ENCODE data around the gene PTTG1. TPM values are rescaled to one million over a fixed set of nuclear protein-coding genes. Genes with fewer than 3 reads are reported as not detected.

The PTTG1 gene
- total RNA-seq, 6 donors from 2014 or later: 4.3 to 34.8 (median 9.6) TPM

DNA sequence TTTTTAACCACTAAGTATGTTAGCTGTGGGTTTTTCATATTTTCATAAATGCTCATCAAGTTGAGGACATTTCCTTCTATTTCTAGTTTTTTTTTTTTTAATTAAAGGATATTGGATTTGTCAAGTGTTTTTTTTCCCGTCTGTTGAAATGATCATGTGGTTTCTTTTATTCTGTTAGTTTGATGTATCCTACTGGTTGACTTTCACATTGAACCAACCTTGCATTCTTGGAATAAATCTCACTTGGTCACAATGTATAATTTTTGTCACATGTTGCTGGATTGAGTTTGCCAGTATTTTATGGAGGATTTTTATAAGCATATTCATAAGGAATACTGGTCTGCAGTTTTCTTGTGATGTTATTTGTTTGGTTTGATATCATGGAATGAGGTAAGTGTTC lies 34.2 kb upstream of the PTTG1 start:
- H3K27ac ChIP-seq: no peak overlapping the region
- ATAC-seq (ENCODE audit: low FRiP score in 2 of 2): no peak

DNA sequence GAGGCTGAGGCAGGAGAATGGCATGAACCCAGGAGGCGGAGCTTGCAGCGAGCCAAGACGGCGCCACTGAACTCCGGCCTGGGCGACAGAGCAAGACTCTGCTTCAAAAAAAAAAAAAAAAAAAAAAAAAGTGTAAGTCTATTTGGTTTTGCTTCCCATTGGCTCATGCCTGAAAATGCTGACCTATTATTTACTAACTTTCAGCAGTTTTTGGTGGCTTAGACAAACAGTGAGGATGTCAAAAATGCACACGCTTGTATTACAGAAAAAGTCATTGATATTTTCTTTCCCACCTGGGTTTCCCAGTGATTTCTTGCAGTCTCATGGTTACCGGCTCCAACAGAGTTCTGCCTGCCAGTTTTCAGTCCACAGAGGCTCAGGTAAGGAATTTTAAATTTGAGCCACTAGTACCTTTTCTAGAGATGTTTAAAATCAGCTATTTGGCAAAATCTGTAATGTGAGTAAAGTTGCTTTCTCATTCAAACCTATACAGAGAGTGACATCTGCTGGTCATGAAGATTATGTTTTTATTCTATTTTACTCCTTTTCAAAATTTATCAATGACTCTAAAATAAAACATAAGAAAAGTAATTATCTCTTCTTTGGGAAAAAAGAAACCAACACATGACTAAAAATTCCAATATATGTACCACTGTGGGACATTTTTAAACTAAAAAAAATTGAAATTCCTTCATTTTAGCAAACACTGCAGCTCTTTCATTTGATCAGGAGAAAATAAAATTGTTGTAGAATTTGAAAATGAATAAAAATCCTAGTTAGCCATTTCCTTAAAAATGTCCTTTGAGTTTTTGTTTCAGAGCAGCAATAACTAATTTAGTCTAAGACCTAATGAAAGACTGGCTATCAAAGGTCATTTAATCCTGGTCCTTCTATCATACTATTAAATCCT lies 30.6 kb upstream of the PTTG1 start:
- H3K36me3 ChIP-seq: no peaks in the 10 kb centered on the region
- WGBS, 2 donors: 79 to 81% methylated on average over 8 of the region's 8 CpGs
- no peak overlapping the region for H3K27ac ChIP-seq
- ATAC-seq (ENCODE audit: low FRiP score in 2 of 2) (peak in 1 of 2 donors; percentile 53), DNase-seq (peak in 1 of 2 donors; percentile 46)
- no peaks in the 10 kb centered on the region for H3K4me1 ChIP-seq
- H3K4me3 ChIP-seq: no peak overlapping the region
- TF ChIP-seq, protein P1, sequence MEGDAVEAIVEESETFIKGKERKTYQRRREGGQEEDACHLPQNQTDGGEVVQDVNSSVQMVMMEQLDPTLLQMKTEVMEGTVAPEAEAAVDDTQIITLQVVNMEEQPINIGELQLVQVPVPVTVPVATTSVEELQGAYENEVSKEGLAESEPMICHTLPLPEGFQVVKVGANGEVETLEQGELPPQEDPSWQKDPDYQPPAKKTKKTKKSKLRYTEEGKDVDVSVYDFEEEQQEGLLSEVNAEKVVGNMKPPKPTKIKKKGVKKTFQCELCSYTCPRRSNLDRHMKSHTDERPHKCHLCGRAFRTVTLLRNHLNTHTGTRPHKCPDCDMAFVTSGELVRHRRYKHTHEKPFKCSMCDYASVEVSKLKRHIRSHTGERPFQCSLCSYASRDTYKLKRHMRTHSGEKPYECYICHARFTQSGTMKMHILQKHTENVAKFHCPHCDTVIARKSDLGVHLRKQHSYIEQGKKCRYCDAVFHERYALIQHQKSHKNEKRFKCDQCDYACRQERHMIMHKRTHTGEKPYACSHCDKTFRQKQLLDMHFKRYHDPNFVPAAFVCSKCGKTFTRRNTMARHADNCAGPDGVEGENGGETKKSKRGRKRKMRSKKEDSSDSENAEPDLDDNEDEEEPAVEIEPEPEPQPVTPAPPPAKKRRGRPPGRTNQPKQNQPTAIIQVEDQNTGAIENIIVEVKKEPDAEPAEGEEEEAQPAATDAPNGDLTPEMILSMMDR (IDR thresholded peaks at IDR 0.05): peak in 3 of 6 experiments; percentile 30 to 52 (median 42)
- TF ChIP-seq POLR2A (IDR thresholded peaks at IDR 0.05): no peak
- TF ChIP-seq EP300 (IDR thresholded peaks at IDR 0.05): no peak
- TF ChIP-seq POLR2AphosphoS5 (IDR thresholded peaks at IDR 0.05): no peak
- H3K27me3 ChIP-seq: no peaks in the 10 kb centered on the region
- H3K9me3 ChIP-seq: peaks cover 7 to 12% (median 11%) of the 10 kb centered on the region in 4 donors

More for the DNA sequence above, 34.2 kb upstream of the PTTG1 start:
- Histone ChIP-seq H3K27me3 (no peaks in the 10 kb centered on the region), H3K4me3 (no peak overlapping the region), H3K9me3 (peaks cover 7 to 12% (median 11%) of the 10 kb centered on the region in 4 donors), H3K4me1 (no peaks in the 10 kb centered on the region), H3K36me3 (no peaks in the 10 kb centered on the region)
- 100% methylated on average over 1 of the region's 1 CpG for WGBS, 2 donors
- TF ChIP-seq, protein P1 (IDR thresholded peaks at IDR 0.05): no peak
- TF ChIP-seq EP300 (IDR thresholded peaks at IDR 0.05) (no peak), POLR2A (IDR thresholded peaks at IDR 0.05) (no peak), POLR2AphosphoS5 (IDR thresholded peaks at IDR 0.05) (no peak)
- DNase-seq: no peak

DNA sequence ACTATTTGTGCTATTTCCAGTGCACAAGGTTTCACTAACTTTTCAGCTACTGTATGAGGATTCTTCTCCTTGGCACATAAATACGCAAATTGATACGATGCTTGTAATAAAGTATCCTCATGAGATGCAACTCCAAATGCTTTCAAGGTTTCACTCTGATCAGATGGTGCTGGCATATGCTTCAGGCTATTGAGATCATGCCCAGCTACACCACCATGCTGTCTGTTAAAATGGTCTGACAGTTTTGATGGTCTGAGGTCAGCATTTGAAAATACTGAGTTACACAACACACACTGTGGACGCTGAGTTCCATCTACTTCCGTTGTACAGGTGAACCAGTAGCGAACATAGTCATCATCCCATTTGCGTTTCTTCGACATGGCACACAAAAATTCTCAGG lies 26.5 kb upstream of the PTTG1 start:
- TF ChIP-seq EP300 (IDR thresholded peaks at IDR 0.05) (no peak), POLR2AphosphoS5 (IDR thresholded peaks at IDR 0.05) (no peak), POLR2A (IDR thresholded peaks at IDR 0.05) (no peak)
- TF ChIP-seq, protein P1 (IDR thresholded peaks at IDR 0.05): no peak
- Histone ChIP-seq H3K4me3 (no peak overlapping the region), H3K9me3 (no peaks in the 10 kb centered on the region), H3K27me3 (no peaks in the 10 kb centered on the region), H3K36me3 (no peaks in the 10 kb centered on the region), H3K4me1 (peaks cover 7 to 19% (median 14%) of the 10 kb centered on the region in 4 donors), H3K27ac (no peak overlapping the region)
- 94 to 97% methylated on average over 7 of the region's 7 CpGs for WGBS, 2 donors
- DNase-seq: no peak
- no peak for ATAC-seq (ENCODE audit: low FRiP score in 2 of 2)

DNA sequence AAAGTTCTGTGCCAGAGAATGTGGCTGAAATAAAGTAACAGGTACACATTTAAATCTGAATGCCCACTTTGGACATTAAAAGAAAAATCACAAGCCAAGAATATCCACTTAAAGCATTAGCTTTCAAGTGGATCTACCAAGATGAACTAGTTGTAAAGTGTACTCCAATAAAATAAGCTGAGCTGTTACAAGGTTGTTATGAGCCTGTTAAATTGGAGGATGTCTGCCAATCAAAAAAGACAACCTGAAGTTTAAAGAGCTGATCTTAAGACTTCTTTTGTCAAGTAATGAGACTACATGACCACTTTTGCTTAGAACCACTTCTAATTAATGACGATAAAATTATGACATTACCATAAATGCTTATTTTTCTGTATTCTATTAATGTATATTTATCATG lies 24.2 kb upstream of the PTTG1 start:
- H3K4me3 ChIP-seq: no peak overlapping the region
- 78 to 81% methylated on average over 1 of the region's 1 CpG for WGBS, 2 donors
- H3K27ac ChIP-seq: no peak overlapping the region
- H3K36me3 ChIP-seq: peaks cover 0 to 11% (median 6%) of the 10 kb centered on the region in 4 donors
- H3K27me3 ChIP-seq: no peaks in the 10 kb centered on the region
- no peak for ATAC-seq (ENCODE audit: low FRiP score in 2 of 2)
- peaks cover 11 to 23% (median 17%) of the 10 kb centered on the region in 4 donors for H3K4me1 ChIP-seq
- H3K9me3 ChIP-seq: no peaks in the 10 kb centered on the region
- DNase-seq: no peak
- TF ChIP-seq, protein P1 (IDR thresholded peaks at IDR 0.05): no peak
- TF ChIP-seq POLR2AphosphoS5 (IDR thresholded peaks at IDR 0.05): no peak
